Neural cell (in vitro differentiated cells): Measurements from ENCODE around the gene RNF138.

Experiments used
- EP300 ChIP-seq: fragments of 450-650 bp; conservative IDR thresholded peaks from 2 replicates; pipeline ENCODE4 v1.6.1; 2014; ENCODE audit warnings: antibody characterized with exemption, mild to moderate bottlenecking, moderate library complexity; ENCODE audit not compliant: poor library complexity, severe bottlenecking
- EZH2 ChIP-seq: fragments of 200-600, 300-800 bp; shearing (Covaris generic), sonication (generic); IDR thresholded peaks from 2 replicates; pipeline ENCODE4 v1.6.1; 2014; ENCODE audit warnings: antibody characterized with exemption, low read length, borderline replicate concordance, mild to moderate bottlenecking; ENCODE audit not compliant: insufficient read depth, poor library complexity, severe bottlenecking
- MXI1 ChIP-seq: fragments of 450-650 bp; conservative IDR thresholded peaks from 2 replicates; pipeline ENCODE4 v1.6.1; 2014; ENCODE audit warnings: antibody characterized with exemption, mild to moderate bottlenecking; ENCODE audit not compliant: poor library complexity, severe bottlenecking
- RAD21 ChIP-seq: fragments of 450-650 bp; conservative IDR thresholded peaks from 2 replicates; pipeline ENCODE4 v1.6.1; 2014; ENCODE audit warnings: antibody characterized with exemption, mild to moderate bottlenecking, moderate library complexity
- SMC3 ChIP-seq: fragments of 450-650 bp; conservative IDR thresholded peaks from 2 replicates; pipeline ENCODE4 v1.6.1; 2014; ENCODE audit warnings: antibody characterized with exemption, mild to moderate bottlenecking, moderate library complexity; ENCODE audit not compliant: poor library complexity
- TAF1 ChIP-seq: IDR thresholded peaks from 2 replicates; pipeline ENCODE4 v1.6.1; 2012; ENCODE audit warnings: low read depth
- TF ChIP-seq, protein P1 (sequence below): fragments of 450-650 bp; IDR thresholded peaks from 2 replicates; pipeline ENCODE4 v1.5.1; 2014; ENCODE audit warnings: antibody characterized with exemption, mild to moderate bottlenecking, moderate library complexity; ENCODE audit not compliant: poor library complexity, severe bottlenecking
- TF ChIP-seq, protein P2 (sequence below): IDR thresholded peaks from 2 replicates; pipeline ENCODE4 v1.6.1; 2012; ENCODE audit warnings: borderline replicate concordance

DNA sequence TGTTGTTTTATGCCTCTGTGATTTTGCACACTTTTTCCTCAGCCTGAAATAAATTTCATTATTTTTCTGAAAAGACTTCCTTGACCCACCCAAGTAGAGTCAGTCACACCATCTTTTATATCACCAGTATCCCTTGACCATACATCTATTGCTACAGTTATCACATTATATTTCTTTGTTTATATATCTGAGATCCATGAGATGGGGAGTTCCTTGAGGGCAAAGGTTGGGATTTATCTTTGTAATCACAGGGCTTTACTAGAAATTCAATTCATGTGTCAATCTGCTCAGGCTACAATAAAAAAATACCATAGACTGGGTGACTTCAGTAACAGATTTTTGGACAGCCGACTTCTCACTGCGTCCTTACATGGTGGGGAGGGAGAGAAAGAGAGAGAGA lies 12.8 kb upstream of the RNF138 start:
- TF ChIP-seq, protein P1, sequence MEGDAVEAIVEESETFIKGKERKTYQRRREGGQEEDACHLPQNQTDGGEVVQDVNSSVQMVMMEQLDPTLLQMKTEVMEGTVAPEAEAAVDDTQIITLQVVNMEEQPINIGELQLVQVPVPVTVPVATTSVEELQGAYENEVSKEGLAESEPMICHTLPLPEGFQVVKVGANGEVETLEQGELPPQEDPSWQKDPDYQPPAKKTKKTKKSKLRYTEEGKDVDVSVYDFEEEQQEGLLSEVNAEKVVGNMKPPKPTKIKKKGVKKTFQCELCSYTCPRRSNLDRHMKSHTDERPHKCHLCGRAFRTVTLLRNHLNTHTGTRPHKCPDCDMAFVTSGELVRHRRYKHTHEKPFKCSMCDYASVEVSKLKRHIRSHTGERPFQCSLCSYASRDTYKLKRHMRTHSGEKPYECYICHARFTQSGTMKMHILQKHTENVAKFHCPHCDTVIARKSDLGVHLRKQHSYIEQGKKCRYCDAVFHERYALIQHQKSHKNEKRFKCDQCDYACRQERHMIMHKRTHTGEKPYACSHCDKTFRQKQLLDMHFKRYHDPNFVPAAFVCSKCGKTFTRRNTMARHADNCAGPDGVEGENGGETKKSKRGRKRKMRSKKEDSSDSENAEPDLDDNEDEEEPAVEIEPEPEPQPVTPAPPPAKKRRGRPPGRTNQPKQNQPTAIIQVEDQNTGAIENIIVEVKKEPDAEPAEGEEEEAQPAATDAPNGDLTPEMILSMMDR, result no peak
- TF ChIP-seq, protein P2, sequence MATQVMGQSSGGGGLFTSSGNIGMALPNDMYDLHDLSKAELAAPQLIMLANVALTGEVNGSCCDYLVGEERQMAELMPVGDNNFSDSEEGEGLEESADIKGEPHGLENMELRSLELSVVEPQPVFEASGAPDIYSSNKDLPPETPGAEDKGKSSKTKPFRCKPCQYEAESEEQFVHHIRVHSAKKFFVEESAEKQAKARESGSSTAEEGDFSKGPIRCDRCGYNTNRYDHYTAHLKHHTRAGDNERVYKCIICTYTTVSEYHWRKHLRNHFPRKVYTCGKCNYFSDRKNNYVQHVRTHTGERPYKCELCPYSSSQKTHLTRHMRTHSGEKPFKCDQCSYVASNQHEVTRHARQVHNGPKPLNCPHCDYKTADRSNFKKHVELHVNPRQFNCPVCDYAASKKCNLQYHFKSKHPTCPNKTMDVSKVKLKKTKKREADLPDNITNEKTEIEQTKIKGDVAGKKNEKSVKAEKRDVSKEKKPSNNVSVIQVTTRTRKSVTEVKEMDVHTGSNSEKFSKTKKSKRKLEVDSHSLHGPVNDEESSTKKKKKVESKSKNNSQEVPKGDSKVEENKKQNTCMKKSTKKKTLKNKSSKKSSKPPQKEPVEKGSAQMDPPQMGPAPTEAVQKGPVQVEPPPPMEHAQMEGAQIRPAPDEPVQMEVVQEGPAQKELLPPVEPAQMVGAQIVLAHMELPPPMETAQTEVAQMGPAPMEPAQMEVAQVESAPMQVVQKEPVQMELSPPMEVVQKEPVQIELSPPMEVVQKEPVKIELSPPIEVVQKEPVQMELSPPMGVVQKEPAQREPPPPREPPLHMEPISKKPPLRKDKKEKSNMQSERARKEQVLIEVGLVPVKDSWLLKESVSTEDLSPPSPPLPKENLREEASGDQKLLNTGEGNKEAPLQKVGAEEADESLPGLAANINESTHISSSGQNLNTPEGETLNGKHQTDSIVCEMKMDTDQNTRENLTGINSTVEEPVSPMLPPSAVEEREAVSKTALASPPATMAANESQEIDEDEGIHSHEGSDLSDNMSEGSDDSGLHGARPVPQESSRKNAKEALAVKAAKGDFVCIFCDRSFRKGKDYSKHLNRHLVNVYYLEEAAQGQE, result no peak
- TF ChIP-seq EZH2, result no peak
- no peak for TF ChIP-seq SMC3
- no peak for TF ChIP-seq MXI1
- TF ChIP-seq TAF1, result no peak
- no peak for TF ChIP-seq RAD21
- no peak for TF ChIP-seq EP300
